SHP77 (cell line): Measurements from ENCODE around the gene ARHGAP26.
A peak's percentile ranks its signal among the peaks of the same experiment; 100 is the strongest.

Source experiments
- DNase-seq, 2 experiments: peaks; one replicate each; lab custom pipeline; 2025; lab: John Stamatoyannopoulos, UW

ARHGAP26 gene

DNA sequence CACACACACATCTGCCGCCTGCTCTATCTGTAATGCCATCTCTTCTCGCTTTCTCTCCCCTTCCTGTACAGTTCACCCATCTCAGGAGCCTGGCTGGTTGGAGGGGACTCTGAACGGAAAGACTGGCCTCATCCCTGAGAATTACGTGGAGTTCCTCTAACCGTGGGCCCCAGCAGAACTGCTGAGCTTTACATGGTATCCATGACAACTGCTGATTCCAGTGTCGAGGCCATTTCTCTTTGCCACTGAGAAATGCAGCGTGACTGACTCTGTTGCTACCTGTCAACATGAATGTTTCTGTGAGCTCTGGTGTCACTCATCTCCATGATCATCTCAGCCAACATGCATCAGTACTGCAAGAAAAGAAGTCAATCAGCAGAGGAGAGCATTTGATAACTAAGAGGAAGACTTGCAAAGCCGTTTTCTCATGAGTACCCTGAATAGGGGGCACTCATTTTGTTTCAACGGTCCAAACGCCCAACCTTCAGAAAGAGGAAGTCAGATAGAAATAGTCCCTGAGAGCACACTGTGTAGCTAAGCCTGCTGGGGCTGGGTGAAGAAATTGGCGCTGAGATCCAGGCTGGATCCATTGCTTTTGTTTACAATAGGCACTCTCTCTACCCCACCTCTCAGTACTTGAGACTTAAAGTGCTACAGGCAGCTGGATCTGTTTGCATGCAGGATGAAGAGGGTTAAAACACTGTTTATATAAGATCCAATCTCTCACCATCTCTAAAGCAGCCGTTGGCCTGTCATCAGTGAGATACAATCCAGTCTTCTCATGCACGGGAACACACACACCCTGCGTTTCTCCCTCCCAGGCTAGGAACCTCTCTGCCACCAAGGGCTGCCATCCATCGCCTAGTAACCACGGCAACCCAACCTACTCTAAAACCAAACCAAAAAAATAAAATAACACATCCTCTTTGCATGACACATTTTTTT, 452.4 kb downstream of the ARHGAP26 start:
- peak; percentile 98 to 99 for DNase-seq

DNA sequence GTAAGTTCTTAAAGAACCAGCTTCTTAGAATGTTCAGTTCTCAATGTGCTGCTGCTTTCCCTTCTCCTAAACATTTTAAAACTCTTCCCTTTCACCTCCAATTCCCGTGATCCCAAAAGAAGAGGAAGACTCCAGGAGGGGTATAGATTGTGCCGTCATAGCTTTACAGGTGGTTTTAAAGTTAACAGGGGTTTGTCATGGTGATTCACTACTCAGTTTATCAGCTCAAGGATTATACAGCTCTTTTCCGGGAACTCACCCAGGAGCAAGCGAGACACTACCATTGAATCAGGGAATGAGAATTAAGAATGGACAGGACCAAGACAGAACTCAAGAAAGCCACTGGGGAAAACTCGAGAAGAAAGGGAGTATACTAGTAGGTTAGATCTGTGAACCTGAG, 454.5 kb downstream of the ARHGAP26 start:
- no peak for DNase-seq

DNA sequence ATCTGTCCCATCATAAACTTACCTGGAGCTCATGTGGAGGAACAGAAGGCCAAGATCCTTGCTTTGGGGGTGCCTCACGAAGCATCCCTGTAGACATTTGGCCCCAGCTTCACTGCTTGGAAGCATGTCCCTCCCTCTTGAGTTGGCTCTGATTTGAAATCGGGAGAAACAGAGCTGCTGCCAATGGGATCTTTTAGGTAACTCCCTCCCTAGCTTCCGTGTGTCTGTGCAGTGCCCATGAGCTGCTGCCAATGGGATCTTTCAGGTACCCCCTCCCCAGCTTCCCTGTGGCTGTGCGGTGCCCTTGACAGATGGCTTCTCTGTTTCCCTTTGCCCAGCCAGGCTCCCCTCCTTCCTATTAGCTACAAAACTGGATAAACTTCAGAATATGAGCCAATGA, 455.3 kb downstream of the ARHGAP26 start:
- DNase-seq = no peak

DNA sequence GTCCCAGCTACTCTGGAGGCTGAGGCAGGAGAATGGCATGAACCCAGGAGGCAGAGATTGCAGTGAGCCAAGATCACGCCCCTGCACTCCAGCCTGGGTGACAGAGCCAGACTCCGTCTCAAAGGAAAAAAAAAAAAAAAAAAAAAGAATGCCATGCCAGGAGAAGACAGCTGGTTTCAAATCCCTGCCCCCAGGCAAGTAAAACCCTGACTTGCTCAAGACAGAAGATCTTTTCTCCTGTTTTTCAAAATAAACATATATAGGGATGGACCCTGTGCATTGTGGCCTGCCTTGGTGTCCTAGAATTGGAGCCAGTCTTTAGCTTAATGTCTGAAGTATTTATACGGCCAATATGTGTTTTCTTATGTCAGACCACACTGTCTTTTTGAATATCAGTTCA, 456.2 kb downstream of the ARHGAP26 start:
- no peak for DNase-seq

DNA sequence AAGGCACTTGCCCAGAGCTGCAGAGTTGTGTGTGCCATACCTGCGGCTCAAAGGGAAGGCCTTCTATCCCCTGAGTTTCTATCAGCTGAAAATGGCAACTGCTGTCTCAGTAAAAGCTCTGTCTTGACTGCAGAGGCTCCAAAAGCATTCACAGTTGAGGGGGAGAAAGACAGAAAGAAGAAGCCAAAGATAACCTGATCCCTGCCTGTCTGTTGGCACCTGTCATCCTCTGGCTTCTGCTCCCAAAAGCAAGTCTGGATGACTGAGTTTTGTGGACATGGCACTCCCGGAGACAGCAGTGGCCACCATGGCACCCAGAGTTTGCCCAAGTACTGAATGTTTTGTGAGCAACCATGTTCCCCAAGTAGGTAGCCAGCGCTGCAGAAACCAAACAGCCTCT, 456.7 kb downstream of the ARHGAP26 start:
- no peak for DNase-seq

DNA sequence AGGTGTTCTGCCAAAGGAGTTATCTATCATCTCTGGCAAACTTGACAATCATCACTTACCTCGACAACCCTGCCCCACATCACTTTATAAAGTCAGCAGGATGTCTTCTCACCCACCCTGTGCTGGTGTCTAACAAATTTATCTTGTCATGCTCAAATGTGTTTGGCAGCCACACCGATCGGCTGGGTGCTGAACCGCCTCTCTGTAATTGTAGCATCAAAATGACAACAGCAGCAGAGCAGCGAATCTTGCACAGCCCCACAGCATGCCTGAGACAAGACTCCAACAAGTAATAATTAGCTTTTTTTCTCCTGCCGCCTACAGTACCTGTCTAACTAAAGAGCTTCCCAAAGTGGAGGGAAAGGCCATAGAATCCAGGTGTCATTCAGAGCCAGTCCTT, 457.1 kb downstream of the ARHGAP26 start:
- DNase-seq = no peak

DNA sequence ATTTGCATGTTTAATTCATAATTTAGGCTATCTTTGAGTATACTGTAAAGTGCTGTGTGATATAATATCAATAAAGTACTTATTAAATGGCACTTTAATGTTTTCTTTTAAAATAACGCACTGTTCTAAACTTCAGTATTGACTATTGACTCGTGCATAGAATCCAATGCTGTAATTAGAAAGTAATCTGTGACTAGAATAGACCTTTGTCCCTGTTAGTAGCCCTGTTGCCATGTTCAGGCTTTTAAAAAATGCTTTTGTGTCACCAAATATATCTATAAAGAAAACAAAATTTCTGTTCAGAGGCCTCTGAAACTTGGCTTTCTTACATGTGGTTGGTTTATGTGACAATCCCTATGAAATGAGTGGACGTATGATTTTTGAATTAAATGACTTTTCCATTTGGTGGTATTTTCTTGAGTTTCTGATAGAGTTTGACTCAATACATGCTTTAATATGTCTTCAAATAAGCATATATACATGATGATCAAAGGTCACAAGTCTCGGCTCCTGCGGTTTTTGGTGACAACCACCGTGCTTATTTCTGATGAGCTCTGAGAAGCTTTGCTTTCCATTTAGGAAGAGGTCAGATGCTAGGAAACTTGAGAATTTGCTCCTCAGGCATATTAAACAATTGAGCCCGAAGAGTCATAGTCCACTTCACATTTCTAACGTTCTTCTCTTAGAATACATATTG, 458.6 kb downstream of the ARHGAP26 start:
- DNase-seq = no peak

DNA sequence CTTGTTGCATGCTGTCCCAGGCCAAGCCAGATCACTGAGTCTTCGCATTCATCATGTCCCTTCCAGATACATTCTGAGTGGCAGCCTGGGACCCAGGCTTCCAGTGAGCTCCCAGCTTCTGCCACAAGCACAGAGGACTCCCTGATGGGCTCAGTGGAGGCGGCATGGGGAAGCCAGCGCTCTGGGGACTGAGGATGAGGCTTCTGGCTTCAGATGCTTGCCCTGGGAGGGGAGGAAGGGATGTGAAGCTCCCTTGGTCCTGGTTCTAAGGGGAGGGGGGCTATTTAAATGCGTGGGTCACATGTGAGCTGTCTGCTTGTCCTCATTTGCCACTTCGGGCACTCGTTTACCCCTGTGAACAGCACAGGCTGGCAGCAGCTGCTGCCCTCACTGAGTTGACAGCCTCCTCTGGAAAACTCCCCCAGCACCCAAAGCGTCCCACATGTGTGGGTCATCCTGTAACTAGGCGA, 459.3 kb downstream of the ARHGAP26 start:
- peak; percentile 58 to 72 for DNase-seq

DNA sequence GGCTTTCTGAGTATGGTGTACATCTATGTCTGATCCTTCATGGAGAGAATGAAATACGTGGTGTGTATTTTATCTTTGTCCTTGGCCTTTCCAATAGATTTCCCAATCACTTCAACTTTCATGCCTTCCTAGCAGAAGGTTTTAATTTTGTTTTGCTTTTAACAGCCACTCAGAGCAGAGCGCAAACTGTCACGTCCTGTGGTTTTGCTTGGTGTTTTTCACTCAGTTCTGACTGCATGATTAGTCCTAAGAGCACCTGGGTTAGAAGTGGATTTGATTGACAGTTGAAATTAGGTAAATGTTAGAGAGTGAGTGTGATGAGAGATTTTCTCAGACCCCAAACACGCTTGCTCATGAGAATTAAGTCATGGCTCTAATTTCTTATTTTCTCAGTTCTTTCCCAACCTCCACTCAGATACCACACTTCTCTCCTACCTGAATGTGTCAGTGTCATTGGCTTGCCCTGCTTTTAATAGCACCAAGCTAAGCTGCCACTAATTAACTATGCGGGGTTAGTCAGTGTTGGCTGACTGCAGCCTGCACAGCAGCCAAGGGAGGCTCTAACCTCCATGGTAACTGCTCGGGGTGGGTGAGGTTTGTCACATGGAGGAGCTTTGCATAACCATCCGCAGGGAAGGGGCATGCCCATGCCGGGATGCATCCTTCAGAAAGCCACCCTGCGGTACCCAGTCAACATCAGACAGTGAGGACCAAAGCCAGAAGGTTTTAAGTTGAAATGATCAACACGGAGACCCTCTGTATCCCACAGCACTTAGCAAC, 459.9 kb downstream of the ARHGAP26 start:
- peak; percentile 46 to 53 for DNase-seq

DNA sequence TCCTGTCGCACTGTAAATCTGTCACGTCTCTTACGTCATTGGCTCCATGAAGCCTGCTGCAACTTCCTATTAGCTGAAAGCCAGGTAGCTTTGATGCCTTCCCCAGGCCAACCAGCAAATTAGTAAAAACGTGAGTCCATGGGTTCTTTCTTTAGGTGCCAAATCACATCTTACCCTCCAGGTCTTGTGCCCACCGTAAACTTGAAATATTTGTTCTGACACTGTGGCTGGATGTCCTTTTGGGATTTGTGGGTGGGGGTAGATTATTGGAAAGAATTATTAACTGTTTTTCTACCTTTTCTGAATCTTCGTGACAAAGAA, 460.5 kb downstream of the ARHGAP26 start:
- DNase-seq = no peak

DNA sequence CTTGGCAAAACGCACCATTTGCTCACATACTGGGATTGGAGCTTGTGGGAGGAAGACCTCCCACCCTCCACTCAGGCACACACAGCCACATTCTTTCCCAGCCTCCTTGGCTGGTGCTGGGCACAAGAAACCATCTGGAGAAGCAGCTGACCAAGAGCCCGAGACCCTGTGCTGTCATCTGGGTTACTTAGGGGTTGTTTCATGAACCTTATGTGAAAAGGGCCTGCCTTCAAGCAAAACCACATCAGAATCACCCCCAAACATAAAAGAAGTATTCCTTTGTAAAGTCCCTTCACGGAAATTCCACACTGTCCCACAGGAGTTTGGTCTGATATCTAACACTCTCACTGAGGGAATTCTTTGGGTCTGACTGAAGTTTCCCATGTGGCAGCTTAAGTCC, 461.2 kb downstream of the ARHGAP26 start:
- DNase-seq = no peak

DNA sequence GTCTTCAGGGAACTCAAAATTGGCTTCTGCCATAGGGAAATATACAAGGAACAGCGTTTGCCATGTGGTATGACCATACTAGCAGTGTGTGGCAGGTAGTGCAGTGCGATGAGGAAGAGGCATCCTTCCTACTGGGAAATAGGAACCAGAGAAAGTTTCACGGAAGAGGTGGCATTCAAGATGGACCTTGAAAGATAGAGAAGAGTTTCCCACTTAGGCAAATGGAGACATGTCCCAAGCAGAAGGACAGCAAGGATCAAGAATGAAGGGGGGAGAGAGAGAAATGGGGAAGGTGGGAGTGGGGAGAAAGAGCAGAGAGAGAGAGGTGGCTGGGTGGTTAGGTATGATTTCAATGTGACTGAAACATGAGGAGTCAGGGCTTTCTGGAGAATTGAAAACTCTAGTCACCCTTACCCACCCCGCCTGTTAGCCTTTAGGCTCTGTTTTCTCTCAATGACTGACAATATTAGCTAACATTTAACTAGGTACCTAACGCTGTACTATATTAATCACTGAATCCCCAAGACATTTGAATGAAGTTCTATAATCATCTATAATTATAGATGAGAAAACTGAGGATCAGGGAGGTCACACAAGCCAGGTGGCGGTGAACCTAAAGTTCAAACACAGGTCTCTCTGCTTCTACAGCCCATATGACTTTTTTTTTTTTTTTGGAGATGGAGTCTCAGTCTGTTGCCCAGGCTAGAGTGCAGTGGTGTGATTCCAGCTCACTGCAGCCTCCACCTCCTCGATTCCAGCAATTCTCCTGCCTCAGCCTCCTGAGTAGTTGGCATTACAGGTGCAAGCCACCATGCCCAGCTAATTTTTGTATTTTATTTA, 462.0 kb downstream of the ARHGAP26 start:
- no peak for DNase-seq

DNA sequence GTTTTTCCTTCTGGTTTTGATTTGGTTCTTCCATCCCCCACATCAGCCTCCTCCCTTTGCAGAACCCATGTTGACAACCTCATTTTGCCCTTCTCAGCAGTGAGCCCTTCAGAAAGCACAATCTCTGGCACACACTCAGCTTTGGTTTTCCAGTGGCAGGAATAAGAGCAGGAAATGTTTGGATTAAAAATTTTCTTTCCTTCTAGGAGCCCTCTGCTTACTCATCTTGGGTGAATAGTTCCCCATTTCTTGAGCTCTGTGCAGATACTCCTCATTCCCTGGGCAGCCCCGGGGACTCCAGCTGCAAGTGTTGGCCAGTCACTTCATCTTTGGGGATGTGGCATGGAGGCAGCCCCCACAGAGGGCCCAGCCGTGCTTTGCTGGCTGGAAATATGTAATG, 462.9 kb downstream of the ARHGAP26 start:
- no peak for DNase-seq

DNA sequence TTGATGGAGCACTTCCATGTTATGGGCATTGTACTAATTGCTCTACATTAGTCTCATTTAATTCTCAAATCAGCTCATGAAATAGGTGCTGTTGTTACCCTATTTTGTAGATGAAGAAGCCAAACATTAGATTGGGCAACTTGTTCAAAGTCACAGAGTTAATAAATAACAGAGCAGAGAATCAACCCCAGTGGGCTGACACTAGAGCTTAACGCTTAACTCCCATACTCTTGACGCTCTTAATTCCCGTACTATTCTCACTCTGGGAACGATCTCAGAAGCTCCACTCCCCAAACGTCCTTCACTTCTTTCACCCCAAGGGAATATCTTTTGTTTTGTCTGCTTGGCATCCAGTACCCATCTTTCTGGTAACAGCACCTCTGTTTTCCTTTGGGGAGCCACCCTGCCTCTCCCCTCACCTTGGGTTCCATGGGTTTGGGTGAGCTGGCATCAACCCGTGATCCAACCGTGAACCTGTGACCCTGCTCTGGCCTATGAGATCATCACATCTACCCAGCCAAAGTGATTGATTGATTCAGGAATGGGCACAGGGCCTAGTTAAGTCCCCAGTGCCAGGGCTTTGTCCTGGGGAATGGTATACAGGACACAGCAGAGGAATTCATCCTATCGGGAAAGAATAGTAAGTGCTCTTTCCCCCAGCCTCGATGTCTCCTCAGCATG, 464.1 kb downstream of the ARHGAP26 start:
- DNase-seq = no peak

DNA sequence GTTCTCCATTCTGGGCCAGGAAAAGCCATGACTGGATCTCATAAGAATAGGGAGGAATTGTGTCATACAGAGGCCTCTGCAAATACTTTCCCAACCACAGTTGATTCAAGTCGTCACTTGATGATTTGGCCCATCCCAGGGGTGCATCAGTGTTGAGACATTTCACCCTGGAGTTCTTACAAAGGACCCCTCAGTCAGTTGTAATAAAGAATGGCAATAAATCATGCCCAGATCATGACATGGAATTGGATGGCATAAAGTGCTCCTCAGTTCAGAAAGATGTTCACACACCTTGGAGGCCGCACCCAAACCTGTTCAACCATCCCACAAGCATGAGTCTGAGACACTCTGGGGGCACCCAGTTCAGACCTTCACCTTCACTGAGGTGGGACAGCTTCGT, 465.2 kb downstream of the ARHGAP26 start:
- no peak for DNase-seq

DNA sequence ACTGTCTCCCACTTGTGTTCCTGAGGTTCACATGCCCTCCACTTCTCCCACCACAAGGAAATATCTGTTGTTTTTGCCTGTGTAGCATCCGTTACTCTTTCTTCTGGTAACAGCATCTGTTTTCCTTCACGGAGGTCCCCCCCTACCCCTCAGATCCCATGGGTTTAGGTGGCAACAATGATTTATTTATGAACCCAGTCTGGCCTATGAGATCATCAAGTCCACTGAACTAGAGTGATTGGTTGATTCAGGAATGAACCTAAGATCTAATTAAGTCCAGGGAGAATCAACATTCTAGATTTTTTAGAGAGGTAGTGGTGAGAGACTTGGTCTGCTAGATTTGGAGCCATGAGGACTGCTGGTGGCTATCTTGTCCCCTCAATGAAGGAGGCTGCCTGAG, 466.5 kb downstream of the ARHGAP26 start:
- DNase-seq = no peak

DNA sequence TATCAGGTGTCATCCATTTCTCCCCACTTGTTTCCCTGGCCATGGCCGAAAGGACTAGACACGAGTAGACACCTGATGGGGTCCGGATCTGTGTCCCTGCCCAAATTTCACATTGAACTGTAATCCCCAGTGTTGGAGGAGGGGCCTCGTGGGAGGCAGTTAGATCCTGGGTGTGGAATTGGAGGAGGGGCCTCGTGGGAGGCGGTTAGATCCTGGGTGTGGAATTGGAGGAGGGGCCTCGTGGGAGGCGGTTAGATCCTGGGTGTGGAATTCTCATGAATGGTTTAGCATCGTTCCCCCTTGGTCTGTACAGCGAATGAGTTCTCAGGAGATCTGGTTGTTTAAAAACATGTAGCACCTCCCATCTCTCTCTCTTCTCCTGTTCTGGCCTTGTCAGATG, 467.5 kb downstream of the ARHGAP26 start:
- DNase-seq = no peak

DNA sequence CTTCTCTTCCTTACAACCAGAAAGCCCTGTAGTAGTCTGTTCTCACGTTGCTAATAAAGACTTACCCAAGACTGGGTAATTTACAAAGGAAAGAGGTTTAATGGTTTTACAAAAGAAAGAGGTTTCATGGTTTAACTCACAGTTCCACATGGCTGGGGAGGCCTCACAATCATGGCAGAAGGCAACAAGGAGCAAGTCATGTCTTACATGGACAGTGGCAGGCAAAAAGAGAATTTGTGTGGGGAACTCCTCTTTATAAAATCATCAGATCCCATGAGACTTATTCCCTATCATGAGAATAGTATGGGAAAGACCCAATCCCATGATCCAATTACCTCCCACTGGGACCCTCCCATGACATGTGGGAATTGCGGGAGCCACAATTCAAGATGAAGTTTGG, 468.4 kb downstream of the ARHGAP26 start:
- DNase-seq = no peak

DNA sequence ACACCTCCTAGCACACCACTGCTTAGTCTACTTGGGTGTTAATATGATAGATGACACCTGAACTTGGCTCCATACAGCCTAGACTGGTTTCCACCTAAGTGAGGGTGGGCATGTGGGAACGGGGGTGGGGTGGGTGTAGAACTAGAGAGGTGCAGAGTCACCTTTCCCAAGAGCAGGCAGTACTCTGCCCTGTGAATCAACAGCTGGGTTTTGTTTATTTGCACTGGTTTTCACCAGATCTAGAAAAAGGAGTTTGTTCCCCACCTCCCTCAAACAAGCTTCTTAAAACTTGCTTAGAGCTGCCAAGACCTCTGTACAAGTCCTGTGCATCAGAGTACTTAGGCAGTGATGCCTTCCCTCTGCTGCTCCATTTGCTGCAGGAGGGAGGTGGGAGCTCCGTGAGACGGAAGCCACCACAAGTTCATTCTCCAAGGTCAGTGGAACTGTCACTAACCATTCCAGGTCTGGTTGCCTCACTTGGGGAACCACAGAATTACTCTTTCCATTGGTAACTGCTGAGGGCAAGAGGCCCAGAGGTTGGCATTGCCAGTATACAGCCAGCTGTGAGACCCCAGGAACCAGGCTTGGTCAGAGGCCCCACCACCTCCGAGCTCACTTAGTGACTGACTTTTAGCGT, 469.8 kb downstream of the ARHGAP26 start:
- DNase-seq = no peak

DNA sequence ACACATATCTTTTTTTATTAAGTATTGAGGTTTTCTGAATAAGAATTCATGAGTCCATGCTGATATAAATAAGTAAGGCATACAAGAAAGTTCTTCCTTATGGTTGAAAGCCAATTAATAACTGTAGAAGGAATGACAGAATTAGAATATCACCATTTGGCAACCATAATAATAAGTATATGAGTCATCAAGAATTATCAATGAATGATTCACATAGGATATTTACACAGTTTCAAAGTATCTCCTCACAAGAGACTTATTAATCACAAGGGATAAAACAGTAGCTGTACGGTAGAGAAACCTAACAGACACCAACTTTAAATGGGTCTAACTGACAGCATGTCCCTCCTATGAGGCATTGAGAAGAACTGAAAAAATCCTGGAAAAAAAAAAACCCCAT, 471.7 kb downstream of the ARHGAP26 start:
- DNase-seq = no peak

DNA sequence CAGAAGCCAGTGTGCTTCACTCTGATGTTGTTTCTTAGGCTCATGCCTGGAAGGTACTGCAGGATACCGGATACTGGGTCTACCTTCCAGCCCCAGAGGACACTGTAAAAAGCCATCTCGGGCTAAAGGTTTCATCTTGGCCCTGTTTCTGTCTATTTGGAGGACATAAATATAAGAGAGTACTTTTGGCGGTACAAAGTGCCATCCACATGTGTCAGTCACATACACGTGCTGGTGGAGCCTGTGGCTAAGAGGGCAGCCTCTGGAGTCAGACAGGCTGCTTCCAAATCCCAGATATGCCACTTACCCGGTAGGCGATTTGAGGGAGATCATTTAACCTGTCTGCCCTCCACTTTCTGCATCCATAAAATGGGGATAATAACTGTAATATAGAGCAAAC, 472.9 kb downstream of the ARHGAP26 start:
- DNase-seq = no peak
